HG02763 (cell line): ENCODE results near the gene TRPM6.
"Not testable (repeated sequence)": the region's sequence is repeated elsewhere in the genome, so short reads cannot be mapped to it uniquely, and the experiment has no call there.

Experiments
- ATAC-seq: cut with Tn5 transposase; IDR thresholded peaks from one replicate; pipeline ENCODE4 v1.9.1; 2021; ENCODE audit warnings: mild to moderate bottlenecking, moderate library complexity; ENCODE audit not compliant: unreplicated experiment

The TRPM6 gene

GRCh38 chr9:74887041-74887980 is at the start of gene TRPM6:
TRPM6 (minus strand) TSS chr9:74887921; CDS start chr9:74887856, 65 bp downstream.
- no peak for ATAC-seq

DNA sequence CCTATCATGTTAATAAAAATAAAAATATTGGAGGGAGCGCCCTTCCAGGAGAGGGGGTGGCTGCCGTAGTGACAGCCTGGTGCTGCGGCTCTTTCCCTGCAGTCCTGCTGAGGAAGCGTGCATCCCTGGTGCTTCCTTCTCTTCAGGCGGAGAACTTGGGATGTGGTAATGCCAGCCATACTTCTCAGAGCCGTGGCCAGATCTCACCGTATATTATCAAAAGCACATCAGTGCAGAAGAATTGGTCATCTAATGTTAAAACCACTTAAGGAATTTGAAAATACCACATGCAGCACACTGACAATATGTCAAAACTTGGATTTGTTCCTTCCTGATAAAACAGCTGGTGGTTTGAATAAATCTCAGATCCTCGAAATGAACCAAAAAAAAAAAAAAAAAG is 47.3 kb upstream of the TRPM6 start:
- no peak for ATAC-seq

- ATAC-seq, result no peak
Observed at GRCh38 chr9:74921737-74922136, 34.0 kb upstream of the TRPM6 start.

- no peak for ATAC-seq
Observed at GRCh38 chr9:74920944-74921626, 33.4 kb upstream of the TRPM6 start.

- no peak for ATAC-seq
Observed at GRCh38 chr9:74910036-74910435, 22.3 kb upstream of the TRPM6 start.

GRCh38 chr9:74908665-74909064 is 20.9 kb upstream of the TRPM6 start:
- ATAC-seq, result no peak

GRCh38 chr9:74907085-74907484 is 19.4 kb upstream of the TRPM6 start:
- ATAC-seq, result no peak

DNA sequence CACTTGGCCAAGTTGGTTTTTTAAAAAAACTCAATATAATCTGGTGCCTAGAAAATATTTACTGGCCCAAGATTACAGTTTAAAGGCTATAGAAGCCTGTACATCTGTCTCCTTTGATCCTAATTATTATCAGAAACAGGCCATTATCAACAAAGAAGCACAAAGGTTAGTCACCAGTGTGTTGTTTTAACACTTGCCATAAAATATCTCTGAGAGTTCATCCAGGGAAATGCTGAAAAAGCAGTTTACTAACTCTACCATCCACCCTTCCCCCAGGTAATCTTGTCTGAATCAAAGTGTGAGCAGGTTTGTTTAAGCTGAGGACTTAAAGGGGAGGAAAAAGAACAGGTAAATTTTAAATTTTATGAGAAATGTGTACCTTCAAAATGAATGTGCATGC is 13.3 kb upstream of the TRPM6 start:
- ATAC-seq, result no peak

DNA sequence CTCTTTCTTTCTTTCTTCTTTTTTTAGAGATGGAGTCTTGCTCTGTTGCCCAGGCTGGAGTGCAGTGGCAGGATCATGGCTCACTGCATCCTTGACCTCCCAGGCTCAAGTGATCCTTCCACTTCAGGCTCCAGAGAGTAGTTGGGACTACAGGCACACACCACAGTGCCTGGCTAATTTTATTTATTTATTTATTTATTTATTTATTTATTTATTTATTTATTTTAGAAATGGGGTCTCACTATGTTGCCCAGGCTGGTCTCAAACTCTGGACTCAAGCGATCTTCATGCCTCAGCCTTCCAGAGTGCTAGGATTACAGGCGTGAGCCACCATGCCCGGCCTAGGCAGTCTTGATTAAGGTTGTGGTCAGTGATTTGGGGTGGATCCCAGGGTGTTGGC is 728 bp upstream of the TRPM6 start:
- ATAC-seq, result not testable (repeated sequence)

- ATAC-seq, result no peak
Observed at GRCh38 chr9:74887981-74888370, 255 bp upstream of the TRPM6 start.

- no peak for ATAC-seq
Observed at GRCh38 chr9:74876382-74876949, 11.3 kb downstream of the TRPM6 start.

GRCh38 chr9:74875656-74876055 is 12.1 kb downstream of the TRPM6 start:
- no peak for ATAC-seq

DNA sequence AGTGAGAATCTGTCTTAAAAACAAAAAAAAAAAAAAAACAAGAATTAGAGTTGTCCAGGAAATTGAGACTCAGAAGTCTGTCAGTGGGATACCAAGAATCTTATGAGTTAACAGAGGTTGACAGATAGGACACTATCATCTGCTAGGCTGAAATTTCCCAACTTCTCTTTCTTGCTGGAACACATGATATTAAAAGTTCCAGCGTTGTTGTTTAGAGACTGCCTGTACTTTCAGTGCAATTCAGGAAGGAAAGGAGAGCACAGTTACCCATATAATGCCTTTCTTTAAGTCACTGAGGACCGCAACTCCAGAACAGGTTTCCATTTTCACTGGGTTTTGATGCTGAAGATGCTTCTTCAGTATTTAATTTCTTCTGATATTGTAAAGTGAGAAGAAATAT is 13.5 kb downstream of the TRPM6 start:
- ATAC-seq, result no peak

- no peak for ATAC-seq
Observed at GRCh38 chr9:74872619-74873233, 15.0 kb downstream of the TRPM6 start.

DNA sequence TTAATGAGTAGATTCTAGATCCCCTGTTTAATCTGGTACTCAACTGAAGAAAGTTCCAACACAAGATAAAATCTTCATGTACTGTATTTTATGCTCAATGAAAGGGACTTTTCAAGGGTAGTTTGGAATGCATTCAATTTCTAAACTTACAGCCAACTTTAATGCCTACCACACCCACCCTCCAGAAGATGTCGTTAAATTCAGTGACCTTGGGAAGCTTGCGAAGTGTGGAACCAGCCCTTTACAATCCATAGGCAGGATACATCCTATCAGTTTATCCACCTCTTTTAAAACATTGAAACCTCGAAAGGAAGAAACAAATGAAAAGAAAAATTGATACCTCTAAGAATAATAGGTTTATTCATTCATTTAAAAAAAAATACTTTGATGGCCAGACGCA is 20.2 kb downstream of the TRPM6 start:
- ATAC-seq, result no peak

DNA sequence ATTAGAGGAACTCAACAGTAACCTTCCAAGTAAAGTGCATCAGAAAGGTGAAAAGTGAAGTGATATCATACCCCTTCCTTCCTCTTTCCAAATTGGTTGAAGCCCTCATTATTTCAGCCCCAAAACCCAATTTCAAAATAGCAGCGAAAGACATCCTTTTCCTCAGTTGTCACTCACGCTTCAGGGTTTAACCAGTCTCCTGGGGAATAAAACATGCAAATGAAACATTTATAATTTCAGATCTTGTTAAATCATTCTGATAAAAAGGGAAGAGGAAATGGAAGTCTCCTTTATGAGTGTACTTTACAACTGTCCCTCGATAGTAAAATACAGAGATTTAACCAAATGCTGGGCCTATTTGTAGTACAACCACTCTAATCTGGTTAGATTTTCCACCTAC is 22.5 kb downstream of the TRPM6 start:
- ATAC-seq, result no peak

GRCh38 chr9:74861773-74862474 is 25.8 kb downstream of the TRPM6 start:
- no peak for ATAC-seq

DNA sequence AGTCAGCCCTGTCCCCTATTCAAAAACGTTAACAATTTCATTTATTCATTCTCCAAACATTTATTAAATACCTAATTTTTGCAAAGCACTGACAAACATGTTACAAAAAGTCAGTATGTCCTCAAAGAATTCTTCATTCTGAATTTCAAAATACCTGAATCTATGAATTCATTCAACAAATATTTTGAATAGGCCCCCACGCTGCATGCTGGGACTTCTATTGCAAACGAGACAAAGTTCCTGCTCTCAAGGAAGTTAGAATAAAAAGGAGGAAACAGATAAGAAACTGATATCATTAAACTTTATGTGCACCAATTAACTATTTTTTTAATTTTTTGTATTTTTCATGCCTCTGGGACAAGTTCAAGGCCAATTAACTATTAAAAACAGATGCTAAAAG is 26.6 kb downstream of the TRPM6 start:
- ATAC-seq, result no peak

DNA sequence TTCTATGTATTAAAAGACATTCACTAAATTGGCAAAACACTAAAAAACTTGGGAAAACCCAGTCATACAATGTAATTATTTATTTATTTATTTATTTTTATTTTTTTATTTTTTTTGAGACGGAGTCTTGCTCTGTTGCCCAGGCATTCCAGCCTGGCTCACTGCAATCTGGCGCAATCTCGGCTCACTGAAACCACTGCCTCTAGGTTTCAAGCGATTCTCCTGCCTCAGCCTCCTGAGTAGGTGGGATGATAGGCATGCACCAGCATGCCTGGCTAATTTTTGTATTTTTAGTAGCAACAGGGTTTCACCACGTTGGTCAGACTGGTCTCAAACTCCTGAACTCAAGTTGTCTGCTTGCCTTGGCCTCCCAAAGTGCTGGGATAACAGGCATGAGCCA is 27.5 kb downstream of the TRPM6 start:
- not testable (repeated sequence) for ATAC-seq

DNA sequence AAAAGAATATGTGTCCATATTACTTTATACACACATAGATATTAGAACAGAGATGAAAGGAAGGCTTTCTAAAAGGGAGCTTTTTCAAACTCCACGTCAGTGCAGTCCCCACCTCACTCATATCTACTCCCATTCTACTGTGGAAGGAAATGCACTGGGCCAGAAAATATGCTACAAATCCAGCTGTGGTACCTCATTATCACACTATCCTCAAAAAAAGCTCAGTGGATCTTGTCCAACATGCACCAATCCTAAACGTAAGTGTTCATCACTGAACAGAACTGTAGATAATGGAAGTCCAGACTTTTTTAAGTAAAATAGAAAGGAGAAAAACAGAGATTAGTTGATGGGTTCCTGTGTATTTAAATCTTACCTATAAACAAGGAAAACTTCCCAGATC is 27.9 kb downstream of the TRPM6 start:
- no peak for ATAC-seq
